IMR-90 (cell line): ENCODE results near the gene HUS1B. TPM values are rescaled to one million over a fixed set of nuclear protein-coding genes. Genes with fewer than 3 reads are reported as not detected.

Experiments used
- ATAC-seq: fragments of 200-7000 bp; cut with Tn5 transposase; 2 replicates; pipeline ENCODE4 v1.9.1; 2020; ENCODE audit warnings: low read depth, mild to moderate bottlenecking, moderate library complexity
- BruUV-seq: library from RNA; stranded (reverse); fragments of 400-500 nt; replicated peaks from 2 replicates; lab custom pipeline; 2021; lab: Mats Ljungman, UMichigan
- CTCF ChIA-PET: fragments of 300-600 bp; formaldehyde crosslinking; extraction: SDS; loops from one replicate; lab custom pipeline; 2021; ENCODE audit warnings: antibody characterized with exemption; lab: Yijun Ruan, JAX
- POLR2A ChIA-PET: fragments of 300-600 bp; sonication (Branson Sonifier 250); formaldehyde crosslinking; loops from one replicate; lab custom pipeline; 2022; ENCODE audit warnings: antibody characterized with exemption; ENCODE audit not compliant: unreplicated experiment; lab: Charles Lee
- DNase-seq: peaks from one replicate; pipeline ENCODE4 v3.0.0; 2013
- H2AFZ ChIP-seq: replicated peaks from 2 replicates; pipeline ENCODE3; 2013; ENCODE audit warnings: low read length, mild to moderate bottlenecking; ENCODE audit not compliant: poor library complexity
- H2AK5ac ChIP-seq: 2 replicates; pipeline ENCODE4 v1.6.1; 2013; ENCODE audit warnings: low read depth, low read length, inconsistent platforms
- H2AK9ac ChIP-seq: replicated peaks from 2 replicates; pipeline ENCODE3; 2013; ENCODE audit warnings: mild to moderate bottlenecking, low read depth, low read length, moderate library complexity; ENCODE audit not compliant: poor library complexity
- H2BK120ac ChIP-seq: 2 replicates; pipeline ENCODE4 v1.6.1; 2013; ENCODE audit warnings: low read depth, low read length, inconsistent platforms
- H2BK15ac ChIP-seq: 3 replicates; pipeline ENCODE4 v1.6.1; 2013; ENCODE audit warnings: low read depth, low read length, inconsistent platforms
- H2BK20ac ChIP-seq: 2 replicates; pipeline ENCODE4 v1.6.1; 2013; ENCODE audit warnings: low read depth, mild to moderate bottlenecking, inconsistent platforms, low read length, moderate library complexity
- H2BK5ac ChIP-seq: 2 replicates; pipeline ENCODE4 v1.6.1; 2013; ENCODE audit warnings: mild to moderate bottlenecking, low read depth, low read length, inconsistent platforms; ENCODE audit not compliant: poor library complexity, severe bottlenecking
- H3K14ac ChIP-seq: replicated peaks from 2 replicates; pipeline ENCODE4 v1.6.1; 2013; ENCODE audit warnings: low read depth, low read length, inconsistent platforms
- H3K18ac ChIP-seq: 2 replicates; pipeline ENCODE4 v1.6.1; 2013; ENCODE audit warnings: low read depth, low read length, control low read depth
- H3K23ac ChIP-seq: 2 replicates; pipeline ENCODE4 v1.6.1; 2013; ENCODE audit warnings: low read depth, low read length, inconsistent platforms
- H3K27ac ChIP-seq: 2 replicates; pipeline ENCODE4 v1.5.1; 2013; ENCODE audit warnings: mild to moderate bottlenecking, control low read depth, low read length; ENCODE audit not compliant: insufficient read depth
- H3K27me3 ChIP-seq: 2 replicates; pipeline ENCODE4 v1.6.1; 2013; ENCODE audit warnings: low read length; ENCODE audit not compliant: control insufficient read depth, insufficient read depth
- H3K36me3 ChIP-seq: 2 replicates; pipeline ENCODE4 v1.6.1; 2013; ENCODE audit warnings: low read length, mixed read lengths; ENCODE audit not compliant: control insufficient read depth, insufficient read depth
- H3K4ac ChIP-seq: 2 replicates; pipeline ENCODE4 v1.6.1; 2013; ENCODE audit warnings: low read depth, low read length, inconsistent platforms
- H3K4me1 ChIP-seq: 2 replicates; pipeline ENCODE4 v1.6.1; 2013; ENCODE audit warnings: low read length, mixed read lengths; ENCODE audit not compliant: control insufficient read depth, insufficient read depth
- H3K4me2 ChIP-seq: 2 replicates; pipeline ENCODE4 v1.6.1; 2013; ENCODE audit warnings: low read depth, mild to moderate bottlenecking, control low read depth, low read length, moderate library complexity
- H3K4me3 ChIP-seq: 2 replicates; pipeline ENCODE4 v1.5.1; 2013; ENCODE audit warnings: low read depth, mild to moderate bottlenecking, control low read depth, low read length, moderate library complexity; ENCODE audit not compliant: insufficient read depth
- H3K56ac ChIP-seq: 2 replicates; pipeline ENCODE4 v1.6.1; 2013; ENCODE audit warnings: low read length, inconsistent platforms; ENCODE audit not compliant: insufficient read depth; ENCODE audit errors: extremely low read depth
- H3K79me1 ChIP-seq, 2 experiments: 2 replicates each; pipeline ENCODE4 v1.6.1; 2013; ENCODE audit warnings: low read length in 2 of 2, inconsistent platforms in 1 of 2, low read depth in 1 of 2
- H3K9ac ChIP-seq: 2 replicates; pipeline ENCODE4 v1.6.1; 2013; ENCODE audit warnings: low read depth, low read length, control low read depth
- H3K9me1 ChIP-seq: 2 replicates; pipeline ENCODE4 v1.6.1; 2013; ENCODE audit warnings: low read length, inconsistent platforms; ENCODE audit not compliant: insufficient read depth
- H3K9me3 ChIP-seq: 2 replicates; pipeline ENCODE4 v1.6.1; 2013; ENCODE audit warnings: low read length; ENCODE audit not compliant: control insufficient read depth, insufficient read depth
- H4K20me1 ChIP-seq: 2 replicates; pipeline ENCODE4 v1.6.1; 2013; ENCODE audit warnings: low read length, inconsistent platforms; ENCODE audit not compliant: insufficient read depth
- H4K5ac ChIP-seq: 2 replicates; pipeline ENCODE4 v1.6.1; 2013; ENCODE audit warnings: mild to moderate bottlenecking, low read depth, low read length, control low read depth
- H4K8ac ChIP-seq, 2 experiments: 2 replicates each; pipeline ENCODE4 v1.6.1; 2013; ENCODE audit warnings: low read depth in 2 of 2, low read length in 2 of 2, control low read depth in 1 of 2, inconsistent platforms in 1 of 2
- H4K91ac ChIP-seq: 2 replicates; pipeline ENCODE4 v1.6.1; 2013; ENCODE audit warnings: low read depth, low read length, inconsistent platforms; ENCODE audit not compliant: insufficient read depth
- BHLHE40 ChIP-seq: fragments of 150-350 bp; IDR thresholded peaks from 2 replicates; pipeline ENCODE4 v1.6.1; 2016; ENCODE audit warnings: mild to moderate bottlenecking, low read depth, low read length
- MXI1 ChIP-seq: IDR thresholded peaks from 2 replicates; pipeline ENCODE4 v1.6.1; 2012; ENCODE audit warnings: low read depth, mild to moderate bottlenecking, low read length, moderate library complexity, borderline replicate concordance
- RCOR1 ChIP-seq: IDR thresholded peaks from 2 replicates; pipeline ENCODE4 v1.6.1; 2012; ENCODE audit warnings: mild to moderate bottlenecking, low read length, improper control_type of control experiment; ENCODE audit not compliant: insufficient replicate concordance
- RFX5 ChIP-seq: IDR thresholded peaks from 2 replicates; pipeline ENCODE4 v1.8.0; 2012; ENCODE audit warnings: low read depth, mild to moderate bottlenecking, low read length, moderate library complexity
- WGBS, 2 experiments: methylation state at CpG; one replicate each; pipeline versions ENCODE4 v1.1.5 to v1.1.7; 2013; ENCODE audit warnings: missing lambda C conversion rate in 2 of 2; ENCODE audit not compliant: insufficient read length in 1 of 2; ENCODE audit errors: extremely low coverage in 2 of 2; 5-methylcytosine and 5-hydroxymethylcytosine counted together
- dilution Hi-C: fragments of 300-500 bp; cut with HindIII; formaldehyde crosslinking; loops from one replicate; pipeline ENCODE4 v1.14.3; 2018; ENCODE audit warnings: low sequenced_read_pairs; ENCODE audit not compliant: unreplicated experiment
- in situ Hi-C: fragments of 300-500 bp; cut with MboI; formaldehyde crosslinking; loops from 3 replicates; pipeline ENCODE4 v1.14.3; 2019; ENCODE audit warnings: low sequenced_read_pairs, inconsistent platforms, mixed read lengths
- intact Hi-C: fragments of 100-400 bp; cut with micrococcal nuclease; formaldehyde crosslinking; loops from 2 replicates; pipeline ENCODE4 v1.10.0; 2022
- polyA plus RNA-seq, 3 experiments: library from polyadenylated mRNA; depleted of rRNA; stranded (reverse); fragments of >200 nt; gene quantifications; 2 replicates each; pipeline ENCODE4 v1.2.3, GENCODE V29; 2012; ENCODE audit warnings: low replicate concordance in 1 of 3
- total RNA-seq: library from RNA; depleted of rRNA; stranded (reverse); fragments of >200 nt; gene quantifications from 2 replicates; pipeline ENCODE4 v1.2.3, GENCODE V29; 2012
- TF ChIP-seq, protein P1 (sequence below): fragments of 150-350 bp; IDR thresholded peaks from 2 replicates; pipeline ENCODE4 v1.6.1; 2016; ENCODE audit warnings: low read depth, mild to moderate bottlenecking, low read length, moderate library complexity, borderline replicate concordance

HUS1B gene
- total and polyA plus RNA-seq, 2 of the 4 experiments (the other 2 are of a cell fraction): 0.36 to 0.39 TPM

DNA sequence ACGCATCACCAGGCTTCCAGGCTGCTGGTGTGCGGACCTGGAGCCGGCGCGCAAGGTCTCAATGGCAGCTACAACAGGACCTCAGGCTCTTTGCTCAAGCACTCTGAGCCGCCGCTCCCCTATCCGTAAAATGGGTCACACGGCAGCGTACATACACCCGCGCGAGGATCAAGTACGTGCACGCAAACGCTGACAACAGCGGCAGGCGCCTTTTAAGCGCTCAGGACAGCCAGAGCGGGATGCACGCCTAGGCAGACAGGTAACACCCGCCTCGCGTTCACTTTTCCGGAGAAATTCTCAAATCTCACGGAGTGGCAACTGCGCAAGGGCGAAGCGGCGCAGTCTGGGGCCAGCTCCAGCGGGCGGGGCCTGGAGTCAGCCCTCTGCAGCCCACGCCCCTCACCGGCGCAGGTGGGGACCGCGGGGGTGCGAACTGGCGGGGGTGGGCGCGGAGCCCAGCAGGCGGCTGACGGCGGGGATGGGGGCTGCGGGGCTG, 35.5 kb upstream of the HUS1B start (continued):
- TF ChIP-seq, protein P1, sequence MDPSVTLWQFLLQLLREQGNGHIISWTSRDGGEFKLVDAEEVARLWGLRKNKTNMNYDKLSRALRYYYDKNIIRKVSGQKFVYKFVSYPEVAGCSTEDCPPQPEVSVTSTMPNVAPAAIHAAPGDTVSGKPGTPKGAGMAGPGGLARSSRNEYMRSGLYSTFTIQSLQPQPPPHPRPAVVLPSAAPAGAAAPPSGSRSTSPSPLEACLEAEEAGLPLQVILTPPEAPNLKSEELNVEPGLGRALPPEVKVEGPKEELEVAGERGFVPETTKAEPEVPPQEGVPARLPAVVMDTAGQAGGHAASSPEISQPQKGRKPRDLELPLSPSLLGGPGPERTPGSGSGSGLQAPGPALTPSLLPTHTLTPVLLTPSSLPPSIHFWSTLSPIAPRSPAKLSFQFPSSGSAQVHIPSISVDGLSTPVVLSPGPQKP: no peak

DNA sequence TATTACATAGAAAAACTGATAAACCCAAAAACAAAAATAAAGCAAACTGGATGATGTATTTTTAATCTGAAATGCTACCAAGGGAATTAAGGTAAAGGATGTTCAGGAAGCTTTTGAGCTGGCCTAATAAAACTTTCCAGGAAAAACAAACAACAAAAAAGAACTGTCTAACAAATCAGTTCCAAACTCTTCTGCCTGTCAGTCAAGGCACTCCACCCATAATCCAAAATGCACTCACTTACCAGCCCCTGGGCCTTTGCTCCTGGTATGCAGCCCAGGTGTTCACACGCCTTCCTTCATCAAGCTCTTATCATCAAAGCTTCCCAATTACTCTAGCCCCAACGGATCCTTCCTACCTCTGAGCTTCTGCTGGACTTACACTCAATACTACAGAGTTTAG, 32.3 kb upstream of the HUS1B start:
- H4K20me1 ChIP-seq: peaks cover 11% of the 10 kb centered on the region; the same call in 1 of the 2 replicates
- no peak overlapping the region for H4K5ac ChIP-seq
- H3K9ac ChIP-seq: no peak overlapping the region
- WGBS, 2 experiments: no CpG with 5 or more reads among the region's 2 CpGs
- H3K4me1 ChIP-seq: peaks cover 2% of the 10 kb centered on the region; the same call in 1 of the 2 replicates
- H3K4ac ChIP-seq: no peak overlapping the region
- no peak overlapping the region for H2AFZ ChIP-seq
- no peak for TF ChIP-seq RCOR1
- no peak for TF ChIP-seq BHLHE40
- TF ChIP-seq RFX5: no peak
- TF ChIP-seq MXI1: no peak
- H3K27ac ChIP-seq: no peak overlapping the region
- POLR2A ChIA-PET: no interaction called here
- H2BK20ac ChIP-seq: no peak overlapping the region
- H3K18ac ChIP-seq: no peak overlapping the region
- no TSS peak for BruUV-seq
- H3K9me3 ChIP-seq: no peaks in the 10 kb centered on the region
- no peak for DNase-seq
- dilution Hi-C loops (no loop called here), intact Hi-C loops (no loop called here), in situ Hi-C loops (no loop called here)
- no peak overlapping the region for H3K4me2 ChIP-seq
- no peak overlapping the region for H4K91ac ChIP-seq
- H3K56ac ChIP-seq: no peak overlapping the region
- CTCF ChIA-PET: no interaction called here
- peaks cover 12% of the 10 kb centered on the region for H3K9me1 ChIP-seq
- no peak overlapping the region for H2BK5ac ChIP-seq
- no peak overlapping the region for H2BK15ac ChIP-seq
- H4K8ac ChIP-seq: no peak overlapping the region
- H2BK120ac ChIP-seq: no peak overlapping the region
- peaks cover 44 to 74% of the 10 kb centered on the region in 2 experiments for H3K79me1 ChIP-seq
- H3K36me3 ChIP-seq: peaks cover 4% of the 10 kb centered on the region; the same call in 1 of the 2 replicates
- no peaks in the 10 kb centered on the region for H3K27me3 ChIP-seq
- H3K23ac ChIP-seq: no peak overlapping the region
- H3K4me3 ChIP-seq: no peak overlapping the region
- no peak overlapping the region for H3K14ac ChIP-seq
- H2AK5ac ChIP-seq: no peak overlapping the region
- H2AK9ac ChIP-seq: no peak overlapping the region
- ATAC-seq: no peak
